HepG2 (cell line): ENCODE data around the gene UST. TPM values are rescaled to one million over a fixed set of nuclear protein-coding genes. Genes with fewer than 3 reads are reported as not detected.

Source experiments
- ATAC-seq: fragments of 200-7000 bp; cut with Tn5 transposase; 3 replicates; pipeline ENCODE4 v1.9.1; 2020; ENCODE audit warnings: mild to moderate bottlenecking, moderate library complexity
- BruUV-seq: library from RNA; stranded (reverse); fragments of 400-500 nt; replicated peaks from 2 replicates; lab custom pipeline; 2021; lab: Mats Ljungman, UMichigan
- CTCF ChIA-PET: fragments of 300-600 bp; formaldehyde crosslinking; extraction: SDS; loops from one replicate; lab custom pipeline; 2021; ENCODE audit warnings: low total read pairs, inconsistent platforms, low intra/inter-chr PET ratio; lab: Yijun Ruan, JAX
- POLR2A ChIA-PET: fragments of 350-600 bp; sonication (Branson Sonifier 250); formaldehyde crosslinking; loops from one replicate; lab custom pipeline; 2020; ENCODE audit warnings: antibody characterized with exemption, inconsistent platforms; lab: Yijun Ruan, JAX
- DNase-seq: peaks from one replicate; pipeline ENCODE4 v3.0.0-alpha.2; 2015; ENCODE audit warnings: low spot score
- FAIRE-seq: peaks from 3 replicates; lab custom pipeline; 2011; peaks lifted over from hg19 to GRCh38; lab: Jason Lieb, UNC
- H2AFZ ChIP-seq: one replicate; pipeline ENCODE4 v1.6.1; 2011; ENCODE audit warnings: low read length, inconsistent platforms
- H3K27ac ChIP-seq: fragments of 300-600 bp; 3 replicates; pipeline ENCODE4 v1.8.0; 2011; ENCODE audit warnings: mixed run types, mild to moderate bottlenecking, mixed read lengths, low read length, inconsistent platforms; ENCODE audit not compliant: insufficient read depth; ENCODE audit errors: extremely low read length
- H3K27me3 ChIP-seq, 2 experiments: fragments of 200-600 bp in 1 of 2; 2 replicates in 1 of 2; 3 replicates in 1 of 2; pipeline versions ENCODE4 v1.6.0 to v1.8.0; 2011; ENCODE audit warnings: low read length in 2 of 2, mild to moderate bottlenecking in 2 of 2, moderate library complexity in 2 of 2, inconsistent platforms in 1 of 2; ENCODE audit not compliant: insufficient read depth in 2 of 2, control insufficient read depth in 1 of 2
- H3K36me3 ChIP-seq, 2 experiments: fragments of 200-600 bp in 1 of 2; replicated peaks in 1 of 2; 2 replicates in 1 of 2; 3 replicates in 1 of 2; pipeline versions ENCODE4 v1.5.1 to v1.8.0; 2011; ENCODE audit warnings: low read length in 2 of 2, inconsistent platforms in 1 of 2; ENCODE audit not compliant: insufficient read depth in 2 of 2, control insufficient read depth in 1 of 2
- H3K4me1 ChIP-seq: 2 replicates; pipeline ENCODE4 v1.5.1; 2012; ENCODE audit warnings: low read length, inconsistent platforms; ENCODE audit not compliant: insufficient read depth
- H3K4me2 ChIP-seq: 2 replicates; pipeline ENCODE4 v1.6.0; 2011; ENCODE audit warnings: low read depth, low read length, inconsistent platforms
- H3K4me3 ChIP-seq, 3 experiments: fragments of 200-600 bp in 1 of 3; sonication (generic), shearing (Covaris generic) in 1 of 3; replicated peaks in 1 of 3; 2 replicates each; pipeline ENCODE4 v1.5.1; 2011 to 2016; ENCODE audit warnings: low read length in 3 of 3, inconsistent platforms in 2 of 3, low read depth in 2 of 3, mild to moderate bottlenecking in 2 of 3, control low read depth in 1 of 3, mixed read lengths in 1 of 3; ENCODE audit not compliant: insufficient read depth in 1 of 3
- H3K79me2 ChIP-seq: one replicate; pipeline ENCODE4 v1.6.1; 2011; ENCODE audit warnings: low read length, inconsistent platforms; ENCODE audit not compliant: insufficient read depth
- H3K9ac ChIP-seq: 2 replicates; pipeline ENCODE4 v1.6.0; 2011; ENCODE audit warnings: mild to moderate bottlenecking, low read depth, low read length, inconsistent platforms; ENCODE audit not compliant: insufficient read depth
- H3K9me3 ChIP-seq: 2 replicates; pipeline ENCODE4 v1.5.1; 2012; ENCODE audit warnings: mild to moderate bottlenecking, low read length
- H4K20me1 ChIP-seq: 2 replicates; pipeline ENCODE4 v1.6.0; 2011; ENCODE audit warnings: inconsistent platforms, mild to moderate bottlenecking, low read length, moderate library complexity; ENCODE audit not compliant: insufficient read depth
- BCL3 ChIP-seq: sonication (generic); formaldehyde crosslinking; IDR thresholded peaks from 2 replicates; pipeline ENCODE4 v1.5.1; 2020; ENCODE audit warnings: mild to moderate bottlenecking, missing genetic modification reagents, moderate library complexity
- CBX1 ChIP-seq: IDR thresholded peaks from one replicate; pipeline ENCODE4 v1.6.1; 2016; ENCODE audit warnings: antibody characterized with exemption, low read depth
- ETV6 ChIP-seq: sonication (generic); formaldehyde crosslinking; conservative IDR thresholded peaks from 2 replicates; pipeline ENCODE4 v1.4.0; 2020; ENCODE audit warnings: missing genetic modification reagents
- KLF15 ChIP-seq: sonication (generic); formaldehyde crosslinking; IDR thresholded peaks from 2 replicates; pipeline ENCODE4 v1.8.1; 2023; ENCODE audit warnings: borderline replicate concordance, mild to moderate bottlenecking, inconsistent platforms, missing genetic modification reagents, mixed read lengths
- SETDB1 ChIP-seq: sonication (generic); formaldehyde crosslinking; IDR thresholded peaks from 2 replicates; pipeline ENCODE4 v1.5.1; 2020; ENCODE audit warnings: missing genetic modification reagents, mild to moderate bottlenecking, borderline replicate concordance
- SNAI1 ChIP-seq: sonication (generic); formaldehyde crosslinking; IDR thresholded peaks from 2 replicates; pipeline ENCODE4 v1.5.0; 2020; ENCODE audit warnings: mild to moderate bottlenecking, missing genetic modification reagents, borderline replicate concordance
- TERF1 ChIP-seq: sonication (generic); formaldehyde crosslinking; IDR thresholded peaks from 2 replicates; pipeline ENCODE4 v1.8.0; 2022; ENCODE audit warnings: mild to moderate bottlenecking, missing genetic modification reagents, moderate library complexity
- ZNF263 ChIP-seq: sonication (generic); formaldehyde crosslinking; IDR thresholded peaks from 2 replicates; pipeline ENCODE4 v1.4.0; 2020; ENCODE audit warnings: missing genetic modification reagents
- ZNF275 ChIP-seq: sonication (generic); formaldehyde crosslinking; IDR thresholded peaks from 2 replicates; pipeline ENCODE4 v1.8.0; 2022; ENCODE audit warnings: missing genetic modification reagents, mild to moderate bottlenecking, inconsistent platforms, borderline replicate concordance
- ZNF280D ChIP-seq: sonication (generic); formaldehyde crosslinking; IDR thresholded peaks from 2 replicates; pipeline ENCODE4 v1.5.1; 2020; ENCODE audit warnings: mild to moderate bottlenecking, missing genetic modification reagents
- ZNF510 ChIP-seq: sonication (generic); formaldehyde crosslinking; IDR thresholded peaks from 2 replicates; pipeline ENCODE4 v1.4.0; 2020; ENCODE audit warnings: low read depth, mild to moderate bottlenecking, missing genetic modification reagents
- ZNF598 ChIP-seq: sonication (generic); formaldehyde crosslinking; IDR thresholded peaks from 2 replicates; pipeline ENCODE4 v1.5.1; 2020; ENCODE audit warnings: mild to moderate bottlenecking, missing genetic modification reagents, borderline replicate concordance
- WGBS: methylation state at CpG from one replicate; pipeline ENCODE4 v1.1.6; 2017; ENCODE audit warnings: low lambda C conversion rate; 5-methylcytosine and 5-hydroxymethylcytosine counted together
- in situ Hi-C: cut with HindIII; loops from 2 replicates; pipeline ENCODE4 v1.10.0; 2017; ENCODE audit warnings: low pct_unique_long_range_greater_than_20kb; ENCODE audit not compliant: extremely low pct_ligation_motif_present
- intact Hi-C: fragments of 100-400 bp; cut with micrococcal nuclease; formaldehyde crosslinking; loops from one replicate; pipeline ENCODE4 v1.10.0; 2022; ENCODE audit not compliant: unreplicated experiment
- polyA plus RNA-seq, 8 experiments: library from polyadenylated mRNA; depleted of rRNA in 3 of 8; stranded (reverse) in 7 of 8; unstranded in 1 of 8; fragments of >200 nt; fragmentation: Illumina TruSeq in 4 of 8; extraction: Trizol in 4 of 8; gene quantifications; 2 replicates each; pipeline versions ENCODE4 v1.2.1 to v1.2.3, GENCODE V29; 2011 to 2016; ENCODE audit warnings: low read depth in 4 of 8, missing spikeins in 1 of 8, mixed read lengths in 1 of 8; ENCODE audit not compliant: insufficient read depth in 1 of 8
- total RNA-seq, 5 experiments: library from RNA; depleted of rRNA; stranded (reverse); fragments of >200 nt; fragmentation: Illumina TruSeq; extraction: Trizol; gene quantifications; 2 replicates each; pipeline ENCODE4 v1.2.3, GENCODE V29; 2016; ENCODE audit warnings: low read depth in 1 of 5

Gene UST
- total and polyA plus RNA-seq, 2 of the 13 experiments (the other 11 are each of a cell fraction or from before 2014, with no cell fraction given), result 0.27 TPM; not detected in 1

- H4K20me1 ChIP-seq, result no peaks in the 10 kb centered on the region
- no peak overlapping the region for H3K9ac ChIP-seq
- no peak for DNase-seq
- intact Hi-C loops, result no loop called here
- FAIRE-seq, result no peak
- H3K4me3 ChIP-seq, result no peak overlapping the region
- no peaks in the 10 kb centered on the region for H3K9me3 ChIP-seq
- no peaks in the 10 kb centered on the region for H3K79me2 ChIP-seq
- H3K27me3 ChIP-seq, result peaks cover 0 to 3% of the 10 kb centered on the region in 2 experiments; a peak in 1 of 5 replicates
- WGBS, result 43% methylated on average over 5 of the region's 5 CpGs
- no peak overlapping the region for H3K27ac ChIP-seq
- no peak overlapping the region for H2AFZ ChIP-seq
- no peak for TF ChIP-seq TERF1 (CRISPR knock-in tag)
- no peak for TF ChIP-seq ZNF280D (CRISPR knock-in tag)
- no peak for TF ChIP-seq KLF15 (CRISPR knock-in tag)
- TF ChIP-seq ZNF275 (CRISPR knock-in tag), result no peak
- no peak for TF ChIP-seq SETDB1
- no peak for TF ChIP-seq ZNF263
- no peak for TF ChIP-seq ETV6 (CRISPR knock-in tag)
- no peak for TF ChIP-seq BCL3 (CRISPR knock-in tag)
- no peak for TF ChIP-seq CBX1
- TF ChIP-seq SNAI1 (CRISPR knock-in tag), result no peak
- TF ChIP-seq ZNF598 (CRISPR knock-in tag), result no peak
- TF ChIP-seq ZNF510 (CRISPR knock-in tag), result no peak
- TF ChIP-seq, all 625 proteins: peak for 0
- no peak for ATAC-seq
- Histone ChIP-seq H3K4me1 (peaks cover 10% of the 10 kb centered on the region), H3K4me2 (no peak overlapping the region), H3K36me3 (no peaks in the 10 kb centered on the region)
- in situ Hi-C loops, result no loop called here
- ChIA-PET POLR2A (no interaction called here), CTCF (no interaction called here)
- BruUV-seq, result no TSS peak
Measured at GRCh38 chr6:148811459-148811858, 64.6 kb downstream of the UST start.
